Fibroblast of skin of right quadriceps (primary cell): ENCODE measurements around the gene GGTLC3.
"Not testable (repeated sequence)": the region's sequence is repeated elsewhere in the genome, so short reads cannot be mapped to it uniquely, and the experiment has no call there.

Source experiments
- DNase-seq: peaks from one replicate; pipeline ENCODE4 v3.0.0-alpha.2; 2013

Gene GGTLC3

DNA sequence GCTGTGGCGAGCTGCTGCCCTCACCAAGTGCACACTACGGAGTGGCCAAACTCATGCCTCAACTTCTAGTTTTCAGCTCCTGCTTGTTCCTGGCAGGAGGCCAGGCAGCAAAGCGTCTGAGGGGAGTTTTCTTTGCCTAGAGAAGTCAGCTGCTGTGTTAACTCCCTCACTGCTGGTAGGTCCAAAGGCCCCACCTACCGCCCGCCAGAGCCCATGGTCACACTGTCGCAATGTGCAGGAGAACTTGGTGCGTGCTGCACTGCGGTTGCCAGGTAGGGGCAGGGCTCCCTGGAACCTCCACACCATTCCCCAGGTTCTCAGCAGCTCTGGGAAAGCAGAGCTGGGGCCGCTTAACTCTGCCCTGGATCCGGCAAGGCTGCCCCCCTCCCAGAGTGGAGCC, 5.6 kb downstream of the GGTLC3 start:
- DNase-seq = not testable (repeated sequence)

- not testable (repeated sequence) for DNase-seq
Observed at GRCh38 chr22:18511327-18511726, 6.6 kb downstream of the GGTLC3 start.

- DNase-seq = not testable (repeated sequence)
Observed at GRCh38 chr22:18496227-18496626, 21.7 kb downstream of the GGTLC3 start.
